ENCODE measurements around the gene TMEM205. TPM values are rescaled to one million over a fixed set of nuclear protein-coding genes. Genes with fewer than 3 reads are reported as not detected.

TMEM205 gene
- total RNA-seq, 2 donors from 2014 or later = 176 to 197 TPM

- Histone ChIP-seq H3K36me3 (replicated peaks in 1 of 2; ENCODE audit: insufficient read depth in 1 of 2, low read depth in 2 of 2) (no peaks in the 10 kb centered on the region), H3K9me3 (no peaks in the 10 kb centered on the region), H3K4me3 (no peak overlapping the region), H3K4me1 (peaks cover 40% of the 10 kb centered on the region), H3K27me3 (no peaks in the 10 kb centered on the region), H3K27ac (peak overlapping the region; percentile 69 to 97 (median 96))
- TF ChIP-seq CTCF (IDR thresholded peaks at IDR 0.05) (no peak), POLR2A (IDR thresholded peaks at IDR 0.05) (peak in 2 of 3 donors; percentile 35 to 75)
- intact Hi-C loops (cut with DNase I) = no loop called here
- WGBS, 2 donors = 15 to 20% methylated on average over 17 to 26 of the region's 27 CpGs
- DNase-seq = peak; percentile 38 to 65 (median 59)
- no peak for ATAC-seq
These were observed 29.3 kb upstream of the TMEM205 start for GRCh38 chr19:11375143-11375948.

GRCh38 chr19:11374433-11375142, 28.5 kb upstream of the TMEM205 start, which contains the start of gene SWSAP1:
Gene SWSAP1 (plus strand): TSS chr19:11374666. CDS start chr19:11374681, 15 bp downstream.
- H3K36me3 ChIP-seq (replicated peaks in 1 of 2; ENCODE audit: insufficient read depth in 1 of 2, low read depth in 2 of 2) = no peaks in the 10 kb centered on the region
- ATAC-seq = peak; percentile 95
- peak; percentile 98 to 100 (median 98) for DNase-seq
- TF ChIP-seq POLR2A (IDR thresholded peaks at IDR 0.05) (peak; percentile 28 to 86 (median 85)), CTCF (IDR thresholded peaks at IDR 0.05) (no peak)
- H3K27me3 ChIP-seq = no peaks in the 10 kb centered on the region
- peak within 1 kb of the TSS; percentile 89 to 97 (median 96) for H3K27ac ChIP-seq
- intact Hi-C loops (cut with DNase I) = no loop called here
- no peaks in the 10 kb centered on the region for H3K9me3 ChIP-seq
- WGBS, 2 donors = 0% methylated on average over 28 to 44 of the region's 44 CpGs
- peak within 1 kb of the TSS in 1 of 2 donors; percentile 53 for H3K4me3 ChIP-seq
- peaks cover 36% of the 10 kb centered on the region for H3K4me1 ChIP-seq

GRCh38 chr19:11373885-11374432, 27.9 kb upstream of the TMEM205 start:
- intact Hi-C loops (cut with DNase I) = no loop called here
- no peak for TF ChIP-seq POLR2A (IDR thresholded peaks at IDR 0.05)
- TF ChIP-seq CTCF (IDR thresholded peaks at IDR 0.05) = no peak
- no peak for DNase-seq
- WGBS, 2 donors = 24 to 36% methylated on average over 11 of the region's 11 CpGs
- H3K9me3 ChIP-seq = no peaks in the 10 kb centered on the region
- H3K36me3 ChIP-seq (replicated peaks in 1 of 2; ENCODE audit: insufficient read depth in 1 of 2, low read depth in 2 of 2) = no peaks in the 10 kb centered on the region
- peaks cover 36% of the 10 kb centered on the region for H3K4me1 ChIP-seq
- H3K27ac ChIP-seq = peak overlapping the region; percentile 89 to 97 (median 96)
- ATAC-seq = no peak
- H3K4me3 ChIP-seq = no peak overlapping the region
- H3K27me3 ChIP-seq = no peaks in the 10 kb centered on the region

GRCh38 chr19:11373166-11373884, 27.3 kb upstream of the TMEM205 start:
- H3K27ac ChIP-seq = no peak overlapping the region
- H3K36me3 ChIP-seq (replicated peaks in 1 of 2; ENCODE audit: insufficient read depth in 1 of 2, low read depth in 2 of 2) = no peaks in the 10 kb centered on the region
- no peaks in the 10 kb centered on the region for H3K27me3 ChIP-seq
- ATAC-seq (no peak), DNase-seq (peak; percentile 39 to 64 (median 59))
- TF ChIP-seq POLR2A (IDR thresholded peaks at IDR 0.05) = no peak
- no peak for TF ChIP-seq CTCF (IDR thresholded peaks at IDR 0.05)
- no peaks in the 10 kb centered on the region for H3K9me3 ChIP-seq
- 50 to 54% methylated on average over 10 of the region's 10 CpGs for WGBS, 2 donors
- H3K4me3 ChIP-seq = no peak overlapping the region
- intact Hi-C loops (cut with DNase I) = no loop called here
- H3K4me1 ChIP-seq = peaks cover 30% of the 10 kb centered on the region
